ENCODE results near the gene KCNA10.

Gene KCNA10

DNA sequence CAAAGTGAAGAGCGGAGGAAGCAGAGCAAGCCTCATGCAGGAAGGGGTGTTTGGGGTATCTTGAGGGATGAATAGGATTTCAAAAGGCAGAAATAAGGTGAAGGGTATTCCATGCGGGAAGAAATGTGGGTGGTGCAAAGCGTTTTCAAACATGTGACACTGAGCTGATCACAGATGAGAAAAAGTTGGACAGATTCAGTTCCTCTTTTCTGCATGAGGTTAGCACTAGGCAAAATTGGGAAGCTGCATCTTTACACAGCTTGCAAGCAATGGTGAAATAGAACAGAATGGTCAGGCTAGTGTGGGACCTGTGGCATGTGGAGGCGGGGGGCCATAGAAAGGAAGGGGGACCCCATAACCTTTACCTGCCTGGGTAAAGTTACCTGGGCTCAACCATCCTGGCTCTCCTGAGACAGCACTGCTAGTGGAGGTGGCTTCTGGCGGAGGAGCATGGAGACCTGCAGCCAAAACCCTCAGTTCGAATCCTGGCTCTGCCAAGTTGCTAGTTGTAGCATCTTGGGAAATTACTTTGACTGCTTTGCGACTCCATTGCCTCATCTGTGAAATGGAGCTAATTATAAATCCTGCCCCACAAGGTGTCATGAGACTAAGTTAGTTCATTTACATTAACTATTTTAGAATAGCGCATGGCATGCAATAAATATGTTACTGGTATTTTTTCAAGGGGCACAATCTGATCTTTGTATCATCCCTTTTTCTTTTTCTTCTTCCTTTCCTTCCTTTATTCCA is 16.4 kb downstream of the KCNA10 start:
- TF ChIP-seq EZH2 (optimal IDR thresholded peaks at IDR 0.05; ENCODE audit: low read depth, low read length) (no peak), EZH2phosphoT487 (IDR thresholded peaks at IDR 0.05; ENCODE audit: low read length) (no peak)
- H3K4me1 ChIP-seq (ENCODE audit: low read length), result no peaks in the 10 kb centered on the region
- no peaks in the 10 kb centered on the region for H4K20me1 ChIP-seq (ENCODE audit: insufficient read depth, low read length)
- no peaks in the 10 kb centered on the region for H3K9me2 ChIP-seq (replicated peaks; ENCODE audit: insufficient read depth, low read length)
- H3K4me3 ChIP-seq (ENCODE audit: low read length), result no peak overlapping the region
- H3K36me3 ChIP-seq (replicated peaks; ENCODE audit: insufficient read depth, low read length), result no peaks in the 10 kb centered on the region
- no peak overlapping the region for H2AFZ ChIP-seq (ENCODE audit: low read length)
- H3K4me2 ChIP-seq (ENCODE audit: low read depth, low read length), result no peak overlapping the region
- no peaks in the 10 kb centered on the region for H3K79me2 ChIP-seq (ENCODE audit: low read length)
- H3K27me3 ChIP-seq (replicated peaks; ENCODE audit: insufficient read depth, low read length), result no peaks in the 10 kb centered on the region
- no peak overlapping the region for H3K9ac ChIP-seq (ENCODE audit: low read length)
- no peak for DNase-seq
- H3K27ac ChIP-seq (ENCODE audit: low read length), result no peak overlapping the region
- no peaks in the 10 kb centered on the region for H3K9me3 ChIP-seq (replicated peaks; ENCODE audit: insufficient read depth, low read length)
- H3F3A ChIP-seq (ENCODE audit: insufficient read depth, low read length), result no peaks in the 10 kb centered on the region

DNA sequence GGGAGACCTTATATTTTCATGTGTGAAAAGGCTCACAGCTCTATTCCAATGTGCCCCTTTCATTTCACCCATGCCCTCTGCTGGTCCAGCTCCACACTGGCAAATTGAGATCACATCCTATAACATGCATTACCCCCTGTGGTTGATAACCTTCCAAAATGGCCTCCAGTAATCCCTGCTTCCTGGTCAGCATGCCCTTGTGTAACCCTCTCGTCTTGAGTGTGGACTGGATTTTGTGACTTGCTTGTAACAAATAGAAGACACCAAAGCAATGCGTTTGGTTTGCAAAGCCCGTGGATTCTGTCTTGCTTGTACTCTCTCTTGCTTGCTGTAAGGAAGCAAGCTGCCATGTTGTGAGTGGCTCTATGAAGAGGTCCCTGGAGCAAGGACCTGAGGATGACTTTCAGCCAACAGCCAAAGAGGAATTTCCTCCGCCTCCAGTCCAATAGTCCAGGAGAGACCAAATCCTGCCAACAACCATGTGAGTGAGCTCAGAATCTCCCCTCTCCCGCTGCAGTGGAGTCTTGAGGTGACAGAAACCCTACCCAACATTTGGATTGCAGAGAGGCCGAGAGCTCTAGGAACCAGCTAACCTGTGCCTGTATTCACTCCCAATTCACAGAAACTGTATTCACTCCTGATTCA is 17.4 kb downstream of the KCNA10 start:
- H3K27ac ChIP-seq (ENCODE audit: low read length), result no peak overlapping the region
- no peaks in the 10 kb centered on the region for H3K9me2 ChIP-seq (replicated peaks; ENCODE audit: insufficient read depth, low read length)
- no peaks in the 10 kb centered on the region for H4K20me1 ChIP-seq (ENCODE audit: insufficient read depth, low read length)
- H3K4me1 ChIP-seq (ENCODE audit: low read length), result no peaks in the 10 kb centered on the region
- no peak overlapping the region for H3K4me3 ChIP-seq (ENCODE audit: low read length)
- no peak overlapping the region for H3K4me2 ChIP-seq (ENCODE audit: low read depth, low read length)
- no peaks in the 10 kb centered on the region for H3K27me3 ChIP-seq (replicated peaks; ENCODE audit: insufficient read depth, low read length)
- no peak for DNase-seq
- no peaks in the 10 kb centered on the region for H3K9me3 ChIP-seq (replicated peaks; ENCODE audit: insufficient read depth, low read length)
- H3F3A ChIP-seq (ENCODE audit: insufficient read depth, low read length), result no peaks in the 10 kb centered on the region
- no peak overlapping the region for H3K9ac ChIP-seq (ENCODE audit: low read length)
- no peak for TF ChIP-seq EZH2phosphoT487 (IDR thresholded peaks at IDR 0.05; ENCODE audit: low read length)
- TF ChIP-seq, protein P1, sequence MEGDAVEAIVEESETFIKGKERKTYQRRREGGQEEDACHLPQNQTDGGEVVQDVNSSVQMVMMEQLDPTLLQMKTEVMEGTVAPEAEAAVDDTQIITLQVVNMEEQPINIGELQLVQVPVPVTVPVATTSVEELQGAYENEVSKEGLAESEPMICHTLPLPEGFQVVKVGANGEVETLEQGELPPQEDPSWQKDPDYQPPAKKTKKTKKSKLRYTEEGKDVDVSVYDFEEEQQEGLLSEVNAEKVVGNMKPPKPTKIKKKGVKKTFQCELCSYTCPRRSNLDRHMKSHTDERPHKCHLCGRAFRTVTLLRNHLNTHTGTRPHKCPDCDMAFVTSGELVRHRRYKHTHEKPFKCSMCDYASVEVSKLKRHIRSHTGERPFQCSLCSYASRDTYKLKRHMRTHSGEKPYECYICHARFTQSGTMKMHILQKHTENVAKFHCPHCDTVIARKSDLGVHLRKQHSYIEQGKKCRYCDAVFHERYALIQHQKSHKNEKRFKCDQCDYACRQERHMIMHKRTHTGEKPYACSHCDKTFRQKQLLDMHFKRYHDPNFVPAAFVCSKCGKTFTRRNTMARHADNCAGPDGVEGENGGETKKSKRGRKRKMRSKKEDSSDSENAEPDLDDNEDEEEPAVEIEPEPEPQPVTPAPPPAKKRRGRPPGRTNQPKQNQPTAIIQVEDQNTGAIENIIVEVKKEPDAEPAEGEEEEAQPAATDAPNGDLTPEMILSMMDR (IDR thresholded peaks at IDR 0.05; ENCODE audit: low read length), result no peak
- no peak for TF ChIP-seq EZH2 (optimal IDR thresholded peaks at IDR 0.05; ENCODE audit: low read depth, low read length)
- H3K79me2 ChIP-seq (ENCODE audit: low read length), result no peaks in the 10 kb centered on the region
- no peaks in the 10 kb centered on the region for H3K36me3 ChIP-seq (replicated peaks; ENCODE audit: insufficient read depth, low read length)
- H2AFZ ChIP-seq (ENCODE audit: low read length), result no peak overlapping the region

DNA sequence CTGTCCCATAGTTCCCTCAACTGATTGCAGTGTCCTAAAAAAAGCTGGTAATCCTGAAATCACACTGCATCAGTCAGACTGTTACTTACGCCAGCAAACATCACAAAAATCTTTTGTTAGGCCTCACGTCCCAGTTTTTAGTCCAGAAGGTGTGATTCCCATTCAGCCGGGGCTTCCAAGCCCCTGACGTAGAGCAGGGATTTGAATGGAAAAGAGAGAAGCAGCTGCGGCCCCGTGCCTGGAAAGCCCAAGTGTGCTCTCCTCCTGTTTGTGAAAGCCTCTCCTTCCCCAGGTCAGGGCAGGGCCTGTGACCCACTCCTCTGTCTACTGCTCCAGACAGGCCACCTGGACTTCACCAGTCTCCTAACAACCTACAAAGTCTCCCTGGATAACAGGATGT is 20.7 kb downstream of the KCNA10 start:
- Histone ChIP-seq H3K4me1 (ENCODE audit: low read length) (no peaks in the 10 kb centered on the region), H3K9me2 (replicated peaks; ENCODE audit: insufficient read depth, low read length) (no peaks in the 10 kb centered on the region), H3F3A (ENCODE audit: insufficient read depth, low read length) (no peaks in the 10 kb centered on the region), H3K27me3 (replicated peaks; ENCODE audit: insufficient read depth, low read length) (no peaks in the 10 kb centered on the region), H3K4me2 (ENCODE audit: low read depth, low read length) (no peak overlapping the region), H2AFZ (ENCODE audit: low read length) (no peak overlapping the region), H3K27ac (ENCODE audit: low read length) (no peak overlapping the region), H3K9me3 (replicated peaks; ENCODE audit: insufficient read depth, low read length) (no peaks in the 10 kb centered on the region), H3K9ac (ENCODE audit: low read length) (no peak overlapping the region), H4K20me1 (ENCODE audit: insufficient read depth, low read length) (no peaks in the 10 kb centered on the region), H3K4me3 (ENCODE audit: low read length) (no peak overlapping the region), H3K36me3 (replicated peaks; ENCODE audit: insufficient read depth, low read length) (no peaks in the 10 kb centered on the region), H3K79me2 (ENCODE audit: low read length) (no peaks in the 10 kb centered on the region)
- TF ChIP-seq, protein P1 (IDR thresholded peaks at IDR 0.05; ENCODE audit: low read length), result no peak
- TF ChIP-seq EZH2 (optimal IDR thresholded peaks at IDR 0.05; ENCODE audit: low read depth, low read length) (no peak), EZH2phosphoT487 (IDR thresholded peaks at IDR 0.05; ENCODE audit: low read length) (no peak)
- DNase-seq, result no peak

All from MM.1S (cell line).